Large intestine (tissue), 12 donors: ENCODE data around the gene ZNF268. TPM values are rescaled to one million over a fixed set of nuclear protein-coding genes. Genes with fewer than 3 reads are reported as not detected.

Experiments used
- DNase-seq, 2 donors: peaks; one replicate each; pipeline versions ENCODE4 v3.0.0 to v3.0.0-alpha.2; 2013
- H3K27ac ChIP-seq: one replicate; pipeline ENCODE4 v1.5.1; 2013; ENCODE audit warnings: low read length
- H3K27me3 ChIP-seq: 2 replicates; pipeline ENCODE4 v1.6.1; 2013; ENCODE audit warnings: low read length; ENCODE audit not compliant: control insufficient read depth, insufficient read depth
- H3K36me3 ChIP-seq: 2 replicates; pipeline ENCODE4 v1.6.1; 2013; ENCODE audit warnings: low read length; ENCODE audit not compliant: control insufficient read depth, insufficient read depth
- H3K4me1 ChIP-seq: one replicate; pipeline ENCODE4 v1.6.1; 2013; ENCODE audit warnings: low read length; ENCODE audit not compliant: control insufficient read depth, insufficient read depth
- H3K4me3 ChIP-seq: one replicate; pipeline ENCODE4 v1.5.1; 2013; ENCODE audit warnings: low read length
- H3K9me3 ChIP-seq: one replicate; pipeline ENCODE4 v1.6.1; 2013; ENCODE audit warnings: mild to moderate bottlenecking, low read depth, low read length, moderate library complexity; ENCODE audit not compliant: control insufficient read depth
- whole genome bisulfite sequencing: methylation state at CpG from one replicate; pipeline ENCODE4 v1.1.5; 2013; ENCODE audit warnings: low lambda C conversion rate; ENCODE audit not compliant: insufficient coverage; 5-methylcytosine and 5-hydroxymethylcytosine counted together
- long read RNA-seq, 11 donors: transcript quantifications; one replicate each; lab custom pipeline, GENCODE V29; 2026
- polyA plus RNA-seq: library from polyadenylated mRNA; unstranded; fragments of 120-200 nt; gene quantifications from one replicate; pipeline ENCODE4 v1.2.1, GENCODE V29; 2013

ZNF268 gene
- polyA plus RNA-seq = 23.2 TPM
- long read RNA-seq, donor 1, partial matches to known transcripts = 0 of 5 reads
- long read RNA-seq, donor 1, other reads (novel, unspliced or antisense) = 0 of 5 reads
- long read RNA-seq, donor 2, full-length matches to known transcripts = 11 of 11 reads
- long read RNA-seq, donor 2, partial matches to known transcripts = 0 of 11 reads
- long read RNA-seq, donor 2, other reads (novel, unspliced or antisense) = 0 of 11 reads
- long read RNA-seq, donor 3 = 0 reads
- long read RNA-seq, donor 4 = 0 reads
- long read RNA-seq, donor 5, full-length matches to known transcripts = 4 of 4 reads
- long read RNA-seq, donor 5, partial matches to known transcripts = 0 of 4 reads
- long read RNA-seq, donor 5, other reads (novel, unspliced or antisense) = 0 of 4 reads
- long read RNA-seq, donor 6, partial matches to known transcripts = 0 of 3 reads
- long read RNA-seq, donor 6, other reads (novel, unspliced or antisense) = 0 of 3 reads
- long read RNA-seq, donor 7, partial matches to known transcripts = 0 of 1 reads
- long read RNA-seq, donor 7, other reads (novel, unspliced or antisense) = 0 of 1 reads
- long read RNA-seq, donor 8, full-length matches to known transcripts = 3 of 3 reads
- long read RNA-seq, donor 8, partial matches to known transcripts = 0 of 3 reads
- long read RNA-seq, donor 8, other reads (novel, unspliced or antisense) = 0 of 3 reads
- long read RNA-seq, donor 9, full-length matches to known transcripts = 4 of 4 reads
- long read RNA-seq, donor 9, partial matches to known transcripts = 0 of 4 reads
- long read RNA-seq, donor 9, other reads (novel, unspliced or antisense) = 0 of 4 reads
- long read RNA-seq, donor 10, partial matches to known transcripts = 0 of 2 reads
- long read RNA-seq, donor 10, other reads (novel, unspliced or antisense) = 0 of 2 reads
- long read RNA-seq, donor 11, full-length matches to known transcripts = 3 of 3 reads
- long read RNA-seq, donor 11, partial matches to known transcripts = 0 of 3 reads
- long read RNA-seq, donor 11, other reads (novel, unspliced or antisense) = 0 of 3 reads

- 0% methylated on average over 1 of the region's 40 CpGs for WGBS
- peaks cover 30% of the 10 kb centered on the region for H3K9me3 ChIP-seq
- H3K27me3 ChIP-seq = no peaks in the 10 kb centered on the region
- H3K27ac ChIP-seq = peak within 1 kb of the TSS; percentile 58
- H3K4me3 ChIP-seq = peak within 1 kb of the TSS; percentile 95
- DNase-seq = peak; percentile 92 to 94
- H3K4me1 ChIP-seq = no peaks in the 10 kb centered on the region
- peaks cover 36% of the 10 kb centered on the region for H3K36me3 ChIP-seq
These were observed at the start of gene ZNF268 for GRCh38 chr12:133181238-133181959. TSS of gene ZNF268 (plus strand) at chr12:133181495. CDS start at chr12:133181998, 503 bp downstream.

DNA sequence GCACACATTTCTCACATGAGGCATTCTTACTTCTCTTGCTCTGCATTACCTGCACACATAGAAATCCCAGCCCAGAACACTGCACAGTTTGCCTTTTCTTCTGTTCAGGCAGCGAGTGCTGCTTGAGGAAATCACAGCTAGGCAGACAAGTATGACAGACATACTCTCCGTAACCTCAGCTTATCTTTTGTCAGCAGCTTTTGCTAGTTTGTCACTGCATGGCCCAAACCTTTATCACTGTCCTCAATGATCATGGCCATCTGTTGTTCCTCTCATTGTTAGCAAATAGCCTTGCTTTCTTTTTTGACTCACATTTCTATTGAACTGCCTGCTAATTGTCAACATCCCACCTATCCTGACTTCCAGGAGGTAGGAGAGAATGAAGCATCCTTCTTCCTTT lies 45.5 kb upstream of the ZNF268 start:
- DNase-seq = no peak
- Histone ChIP-seq H3K27ac (no peak overlapping the region), H3K4me1 (no peaks in the 10 kb centered on the region), H3K27me3 (no peaks in the 10 kb centered on the region), H3K36me3 (peaks cover 36% of the 10 kb centered on the region), H3K4me3 (no peak overlapping the region), H3K9me3 (peaks cover 19% of the 10 kb centered on the region)
- WGBS = no CpG with 5 or more reads among the region's 2 CpGs

DNA sequence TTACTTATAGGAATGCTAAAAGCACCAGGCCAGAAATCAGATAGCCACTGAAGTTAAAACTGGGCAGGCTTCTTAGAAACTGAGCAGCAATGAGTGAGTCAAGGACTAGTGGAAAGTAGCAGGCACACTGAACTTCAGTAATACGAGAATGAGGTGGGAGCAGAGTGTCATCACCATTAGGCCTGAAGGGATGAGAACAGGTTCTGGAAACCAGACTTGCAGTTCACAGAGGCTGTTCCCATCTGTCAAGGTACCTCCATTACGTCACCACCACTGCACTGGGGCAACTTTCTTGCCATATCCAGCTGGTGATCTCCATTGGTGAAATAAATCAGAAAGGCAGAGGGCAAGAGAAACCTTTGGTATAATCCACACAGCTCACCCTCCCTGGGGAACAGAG lies 35.3 kb upstream of the ZNF268 start:
- WGBS = 100% methylated on average over 1 of the region's 2 CpGs
- Histone ChIP-seq H3K36me3 (peaks cover 26% of the 10 kb centered on the region), H3K27ac (no peak overlapping the region), H3K27me3 (no peaks in the 10 kb centered on the region), H3K4me3 (no peak overlapping the region), H3K4me1 (no peaks in the 10 kb centered on the region), H3K9me3 (peaks cover 48% of the 10 kb centered on the region)
- no peak for DNase-seq

- Histone ChIP-seq H3K9me3 (peaks cover 28% of the 10 kb centered on the region), H3K27me3 (no peaks in the 10 kb centered on the region), H3K27ac (no peak overlapping the region), H3K4me3 (no peak overlapping the region), H3K36me3 (peaks cover 43% of the 10 kb centered on the region), H3K4me1 (no peaks in the 10 kb centered on the region)
- WGBS = no CpG with 5 or more reads among the region's 2 CpGs
- DNase-seq = no peak
These were observed 25.1 kb upstream of the ZNF268 start for GRCh38 chr12:133156125-133156690.

DNA sequence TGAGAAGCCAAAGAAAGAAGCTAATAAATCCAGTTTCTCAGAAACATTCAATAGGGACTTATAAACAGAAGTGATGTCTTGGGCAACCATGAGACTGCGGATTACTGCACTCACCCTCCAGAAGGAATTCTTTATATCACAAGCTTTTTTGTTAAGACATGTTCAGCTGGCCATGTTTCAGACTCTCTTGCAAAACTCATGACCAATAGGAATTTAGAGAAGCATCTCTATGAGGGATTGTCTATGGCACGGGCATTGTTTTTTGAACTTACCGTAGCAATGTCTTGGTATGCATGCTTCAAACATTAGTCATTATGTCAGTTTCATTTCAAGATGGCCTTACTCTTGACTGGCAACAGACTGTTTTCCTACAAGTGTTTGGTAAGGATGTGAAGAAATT lies 15.5 kb upstream of the ZNF268 start:
- no peak for DNase-seq
- Histone ChIP-seq H3K4me1 (no peaks in the 10 kb centered on the region), H3K27me3 (no peaks in the 10 kb centered on the region), H3K27ac (no peak overlapping the region), H3K9me3 (peaks cover 22% of the 10 kb centered on the region), H3K4me3 (no peak overlapping the region), H3K36me3 (no peaks in the 10 kb centered on the region)
- WGBS = 71% methylated on average over 1 of the region's 3 CpGs

- Histone ChIP-seq H3K27ac (no peak overlapping the region), H3K36me3 (no peaks in the 10 kb centered on the region), H3K4me1 (no peaks in the 10 kb centered on the region), H3K4me3 (no peak overlapping the region), H3K9me3 (peaks cover 28% of the 10 kb centered on the region), H3K27me3 (no peaks in the 10 kb centered on the region)
- no CpG with 5 or more reads among the region's 1 CpG for WGBS
- DNase-seq = no peak
These were observed 8.8 kb upstream of the ZNF268 start for GRCh38 chr12:133172491-133172890.

DNA sequence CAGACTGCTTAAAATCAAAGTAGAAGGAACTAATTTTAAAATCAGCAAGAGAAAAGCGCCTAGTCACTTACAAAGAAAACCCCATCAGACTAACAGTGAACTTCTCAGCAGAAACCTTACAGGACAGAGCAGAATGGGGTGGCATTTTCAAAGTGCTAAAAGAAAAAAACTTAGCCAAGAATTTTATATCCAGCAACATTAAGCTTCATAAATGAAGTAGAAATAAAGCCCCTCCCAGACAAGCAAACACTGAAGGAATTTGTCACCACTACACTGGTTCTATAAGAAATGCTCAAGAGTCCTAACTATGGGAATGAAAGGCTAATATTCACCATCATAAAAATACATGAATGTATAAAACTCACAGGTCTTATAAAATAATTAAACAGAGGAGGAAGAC lies 6.4 kb upstream of the ZNF268 start:
- Histone ChIP-seq H3K36me3 (no peaks in the 10 kb centered on the region), H3K9me3 (peaks cover 29% of the 10 kb centered on the region), H3K27ac (no peak overlapping the region), H3K27me3 (no peaks in the 10 kb centered on the region), H3K4me3 (no peak overlapping the region), H3K4me1 (no peaks in the 10 kb centered on the region)
- no CpG with 5 or more reads among the region's 1 CpG for WGBS
- DNase-seq = no peak

GRCh38 chr12:133180669-133181068 lies 626 bp upstream of the ZNF268 start:
- H3K36me3 ChIP-seq = peaks cover 30% of the 10 kb centered on the region
- H3K4me1 ChIP-seq = no peaks in the 10 kb centered on the region
- WGBS = 100% methylated on average over 4 of the region's 8 CpGs
- no peak overlapping the region for H3K27ac ChIP-seq
- no peak for DNase-seq
- H3K27me3 ChIP-seq = no peaks in the 10 kb centered on the region
- H3K4me3 ChIP-seq = no peak overlapping the region
- H3K9me3 ChIP-seq = peaks cover 28% of the 10 kb centered on the region

DNA sequence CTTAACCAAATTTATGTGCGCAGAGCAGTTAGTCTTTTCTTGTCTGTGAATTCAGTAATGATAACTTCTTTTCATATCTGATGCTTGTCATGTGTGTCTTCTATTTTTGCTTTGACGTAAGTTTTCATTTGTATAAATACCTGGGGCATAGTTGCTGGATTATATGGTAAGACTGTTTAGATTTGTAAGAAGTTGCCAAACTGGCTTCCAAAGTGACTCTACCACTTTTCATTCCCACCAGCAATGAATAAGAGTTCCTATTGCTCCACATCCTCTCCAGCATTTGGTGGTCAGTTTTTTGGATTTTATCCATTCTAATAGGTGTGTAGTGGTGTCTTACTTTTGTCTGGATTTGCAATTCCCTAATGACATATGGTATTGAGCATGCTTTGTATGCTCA lies 8.9 kb downstream of the ZNF268 start:
- H3K4me1 ChIP-seq = no peaks in the 10 kb centered on the region
- H3K9me3 ChIP-seq = peaks cover 51% of the 10 kb centered on the region
- no peak overlapping the region for H3K27ac ChIP-seq
- H3K27me3 ChIP-seq = no peaks in the 10 kb centered on the region
- 100% methylated on average over 1 of the region's 2 CpGs for WGBS
- H3K36me3 ChIP-seq = peaks cover 91% of the 10 kb centered on the region
- DNase-seq = no peak
- no peak overlapping the region for H3K4me3 ChIP-seq
